GM18526 (cell line): Measurements from ENCODE around the gene NYNRIN.

Experiments
- POLR2A ChIP-seq: IDR thresholded peaks from 3 replicates; pipeline ENCODE4 v1.6.1; 2011; ENCODE audit not compliant: insufficient read length; ENCODE audit errors: extremely low read depth

Gene NYNRIN

GRCh38 chr14:24416254-24416931 is 17.6 kb downstream of the NYNRIN start:
- TF ChIP-seq POLR2A = no peak

GRCh38 chr14:24416932-24417619 is 18.3 kb downstream of the NYNRIN start:
- TF ChIP-seq POLR2A = no peak

GRCh38 chr14:24417832-24418491 is 19.2 kb downstream of the NYNRIN start:
- no peak for TF ChIP-seq POLR2A

GRCh38 chr14:24418492-24418873 is 19.7 kb downstream of the NYNRIN start:
- TF ChIP-seq POLR2A = no peak

GRCh38 chr14:24422261-24422660 is 23.5 kb downstream of the NYNRIN start:
- TF ChIP-seq POLR2A = no peak

- TF ChIP-seq POLR2A = no peak
Measured at GRCh38 chr14:24422694-24423601, 24.1 kb downstream of the NYNRIN start.

- no peak for TF ChIP-seq POLR2A
Measured at GRCh38 chr14:24425704-24426103, 26.9 kb downstream of the NYNRIN start.

GRCh38 chr14:24426150-24426911 is 27.5 kb downstream of the NYNRIN start:
- TF ChIP-seq POLR2A = no peak

GRCh38 chr14:24426912-24427536 is 28.2 kb downstream of the NYNRIN start:
- no peak for TF ChIP-seq POLR2A

GRCh38 chr14:24427537-24428508 is 29.0 kb downstream of the NYNRIN start:
- TF ChIP-seq POLR2A = no peak

GRCh38 chr14:24428628-24429394 is 30.0 kb downstream of the NYNRIN start:
- no peak for TF ChIP-seq POLR2A

- TF ChIP-seq POLR2A = peak; percentile 95
Measured at GRCh38 chr14:24429395-24430142, 30.8 kb downstream of the NYNRIN start, which contains the start of the genes CBLN3 and KHNYN. CBLN3 (minus strand) TSS chr14:24429668; CDS start chr14:24429054, 614 bp downstream. KHNYN (plus strand) TSS chr14:24429954; CDS start chr14:24430731, 777 bp downstream.
